HG02798 (cell line): ENCODE measurements around the gene STEAP1B.
A peak's percentile ranks its signal among the peaks of the same experiment; 100 is the strongest.
"Not testable (repeated sequence)": the region's sequence is repeated elsewhere in the genome, so short reads cannot be mapped to it uniquely, and the experiment has no call there.

Experiments
- ATAC-seq: cut with Tn5 transposase; IDR thresholded peaks from one replicate; pipeline ENCODE4 v1.9.1; 2021; ENCODE audit warnings: mild to moderate bottlenecking; ENCODE audit not compliant: unreplicated experiment, poor library complexity

The STEAP1B gene

GRCh38 chr7:22499888-22500689 is at the start of gene STEAP1B:
STEAP1B (minus strand) TSS chr7:22500188; CDS start chr7:22494855, 5,333 bp downstream.
- ATAC-seq = peak; percentile 90

- no peak for ATAC-seq
Measured at GRCh38 chr7:22549051-22549450, 49.1 kb upstream of the STEAP1B start.

GRCh38 chr7:22548313-22548712 is 48.3 kb upstream of the STEAP1B start:
- no peak for ATAC-seq

GRCh38 chr7:22546769-22547168 is 46.8 kb upstream of the STEAP1B start:
- ATAC-seq = no peak

GRCh38 chr7:22545529-22545928 is 45.5 kb upstream of the STEAP1B start:
- ATAC-seq = no peak

GRCh38 chr7:22544245-22544644 is 44.3 kb upstream of the STEAP1B start:
- ATAC-seq = no peak

- no peak for ATAC-seq
Measured at GRCh38 chr7:22543169-22543568, 43.2 kb upstream of the STEAP1B start.

- no peak for ATAC-seq
Measured at GRCh38 chr7:22542669-22543068, 42.7 kb upstream of the STEAP1B start.

- ATAC-seq = no peak
Measured at GRCh38 chr7:22542254-22542653, 42.3 kb upstream of the STEAP1B start.

- no peak for ATAC-seq
Measured at GRCh38 chr7:22541789-22542188, 41.8 kb upstream of the STEAP1B start.

GRCh38 chr7:22528537-22528936 is 28.5 kb upstream of the STEAP1B start:
- ATAC-seq = not testable (repeated sequence)

GRCh38 chr7:22524353-22524947 is 24.5 kb upstream of the STEAP1B start:
- ATAC-seq = not testable (repeated sequence)

- not testable (repeated sequence) for ATAC-seq
Measured at GRCh38 chr7:22523478-22524352, 23.7 kb upstream of the STEAP1B start.

- not testable (repeated sequence) for ATAC-seq
Measured at GRCh38 chr7:22519560-22519959, 19.6 kb upstream of the STEAP1B start.

GRCh38 chr7:22516950-22517349 is 17.0 kb upstream of the STEAP1B start:
- ATAC-seq = not testable (repeated sequence)

- ATAC-seq = not testable (repeated sequence)
Measured at GRCh38 chr7:22514963-22515362, 15.0 kb upstream of the STEAP1B start.

GRCh38 chr7:22507320-22507719 is 7.3 kb upstream of the STEAP1B start:
- not testable (repeated sequence) for ATAC-seq

GRCh38 chr7:22506316-22507020 is 6.5 kb upstream of the STEAP1B start:
- ATAC-seq = not testable (repeated sequence)

- not testable (repeated sequence) for ATAC-seq
Measured at GRCh38 chr7:22504519-22504918, 4.5 kb upstream of the STEAP1B start.

GRCh38 chr7:22502104-22502503 is 2.1 kb upstream of the STEAP1B start:
- not testable (repeated sequence) for ATAC-seq
